Stimulated activated naive CD8-positive, alpha-beta T cell treated with anti-CD3 and anti-CD28 coated beads, Interleukin-15, Interleukin-2, amounts not matched to agents 100 ng/mL and 50 ng/mL, for 24 hours (primary cell): ENCODE results near the gene TMEFF1.
"Not testable (repeated sequence)": the region's sequence is repeated elsewhere in the genome, so short reads cannot be mapped to it uniquely, and the experiment has no call there.

Experiments used
- H3K27ac Mint-ChIP-seq: one replicate; pipeline ENCODE4 v1.8.0; 2021; ENCODE audit warnings: mild to moderate bottlenecking, mixed read lengths
- H3K27me3 Mint-ChIP-seq: one replicate; pipeline ENCODE4 v1.8.0; 2021; ENCODE audit warnings: mixed read lengths
- H3K36me3 Mint-ChIP-seq: one replicate; pipeline ENCODE4 v1.8.0; 2021; ENCODE audit warnings: low read depth, mixed read lengths
- H3K4me1 Mint-ChIP-seq: one replicate; pipeline ENCODE4 v1.8.0; 2021; ENCODE audit warnings: low read depth, mixed read lengths
- H3K4me3 Mint-ChIP-seq: one replicate; pipeline ENCODE4 v1.8.0; 2021; ENCODE audit warnings: mild to moderate bottlenecking, mixed read lengths
- H3K9me3 Mint-ChIP-seq: one replicate; pipeline ENCODE4 v1.8.0; 2021; ENCODE audit warnings: mixed read lengths

The TMEFF1 gene

DNA sequence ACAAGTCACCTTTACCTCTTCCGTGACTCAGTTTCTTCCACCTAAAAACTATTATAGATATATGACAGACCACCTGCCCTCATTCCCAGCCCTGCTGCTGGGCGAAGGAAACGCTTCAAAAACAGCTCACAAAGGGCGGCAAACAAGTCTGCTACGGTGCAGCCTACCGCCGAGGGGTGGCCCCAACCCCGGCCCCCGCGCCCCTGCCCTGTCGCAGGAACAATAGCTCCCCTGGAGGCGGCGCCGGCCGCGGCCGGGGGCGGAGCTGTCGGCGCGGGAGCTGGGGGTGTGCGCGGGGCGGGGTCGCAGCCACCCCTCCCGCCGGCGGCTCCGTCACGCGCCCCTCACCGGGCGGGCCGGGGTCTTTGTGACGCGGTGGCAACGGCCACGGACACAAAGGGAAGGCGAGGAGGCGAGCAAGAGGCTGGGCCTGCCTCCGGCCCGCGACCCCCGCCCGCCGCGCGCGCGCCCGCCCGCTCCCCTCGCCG lies at the start of gene TMEFF1:
TMEFF1 (plus strand) TSS at position 362 of the 488 bp plus-strand sequence. CDS start 396 bp downstream, outside the sequence.
- Mint-ChIP-seq H3K27me3 (peaks cover 35% of the 10 kb centered on the region), H3K36me3 (no peaks in the 10 kb centered on the region), H3K4me3 (peak within 1 kb of the TSS; percentile 62)

GRCh38 chr9:100425758-100426157 lies 47.2 kb upstream of the TMEFF1 start:
- H3K9me3 Mint-ChIP-seq: no peaks in the 10 kb centered on the region
- no peak overlapping the region for H3K27ac Mint-ChIP-seq
- H3K36me3 Mint-ChIP-seq: peaks cover 4% of the 10 kb centered on the region

More for the DNA sequence above, at the start of gene TMEFF1:
- no peak within 1 kb of the TSS for H3K27ac Mint-ChIP-seq
- no peaks in the 10 kb centered on the region for H3K9me3 Mint-ChIP-seq
- H3K4me1 Mint-ChIP-seq: peaks cover 4% of the 10 kb centered on the region

GRCh38 chr9:100426189-100426529 lies 46.8 kb upstream of the TMEFF1 start:
- H3K27me3 Mint-ChIP-seq: peaks cover 5% of the 10 kb centered on the region
- H3K36me3 Mint-ChIP-seq: peaks cover 4% of the 10 kb centered on the region
- H3K4me3 Mint-ChIP-seq: peak overlapping the region; percentile 86
- no peaks in the 10 kb centered on the region for H3K9me3 Mint-ChIP-seq
- peak overlapping the region; percentile 87 for H3K27ac Mint-ChIP-seq
- peaks cover 38% of the 10 kb centered on the region for H3K4me1 Mint-ChIP-seq

More at GRCh38 chr9:100425758-100426157, 47.2 kb upstream of the TMEFF1 start:
- no peak overlapping the region for H3K4me3 Mint-ChIP-seq
- peaks cover 38% of the 10 kb centered on the region for H3K4me1 Mint-ChIP-seq
- H3K27me3 Mint-ChIP-seq: peaks cover 5% of the 10 kb centered on the region

GRCh38 chr9:100426530-100427365 lies 46.2 kb upstream of the TMEFF1 start, which contains the start of gene MSANTD3:
TSS of gene MSANTD3 (plus strand) at chr9:100427143. CDS start at chr9:100441939, 14,796 bp downstream.
- H3K36me3 Mint-ChIP-seq: peaks cover 4% of the 10 kb centered on the region
- H3K27me3 Mint-ChIP-seq: peaks cover 5% of the 10 kb centered on the region
- H3K4me1 Mint-ChIP-seq: peaks cover 38% of the 10 kb centered on the region
- peak within 1 kb of the TSS; percentile 87 for H3K27ac Mint-ChIP-seq
- H3K9me3 Mint-ChIP-seq: no peaks in the 10 kb centered on the region
- H3K4me3 Mint-ChIP-seq: peak within 1 kb of the TSS; percentile 86

GRCh38 chr9:100427366-100428263 lies 45.3 kb upstream of the TMEFF1 start:
- peaks cover 5% of the 10 kb centered on the region for H3K27me3 Mint-ChIP-seq
- H3K4me1 Mint-ChIP-seq: peaks cover 38% of the 10 kb centered on the region
- H3K4me3 Mint-ChIP-seq: peak overlapping the region; percentile 85
- no peaks in the 10 kb centered on the region for H3K9me3 Mint-ChIP-seq
- peak overlapping the region; percentile 27 for H3K27ac Mint-ChIP-seq
- peaks cover 4% of the 10 kb centered on the region for H3K36me3 Mint-ChIP-seq

DNA sequence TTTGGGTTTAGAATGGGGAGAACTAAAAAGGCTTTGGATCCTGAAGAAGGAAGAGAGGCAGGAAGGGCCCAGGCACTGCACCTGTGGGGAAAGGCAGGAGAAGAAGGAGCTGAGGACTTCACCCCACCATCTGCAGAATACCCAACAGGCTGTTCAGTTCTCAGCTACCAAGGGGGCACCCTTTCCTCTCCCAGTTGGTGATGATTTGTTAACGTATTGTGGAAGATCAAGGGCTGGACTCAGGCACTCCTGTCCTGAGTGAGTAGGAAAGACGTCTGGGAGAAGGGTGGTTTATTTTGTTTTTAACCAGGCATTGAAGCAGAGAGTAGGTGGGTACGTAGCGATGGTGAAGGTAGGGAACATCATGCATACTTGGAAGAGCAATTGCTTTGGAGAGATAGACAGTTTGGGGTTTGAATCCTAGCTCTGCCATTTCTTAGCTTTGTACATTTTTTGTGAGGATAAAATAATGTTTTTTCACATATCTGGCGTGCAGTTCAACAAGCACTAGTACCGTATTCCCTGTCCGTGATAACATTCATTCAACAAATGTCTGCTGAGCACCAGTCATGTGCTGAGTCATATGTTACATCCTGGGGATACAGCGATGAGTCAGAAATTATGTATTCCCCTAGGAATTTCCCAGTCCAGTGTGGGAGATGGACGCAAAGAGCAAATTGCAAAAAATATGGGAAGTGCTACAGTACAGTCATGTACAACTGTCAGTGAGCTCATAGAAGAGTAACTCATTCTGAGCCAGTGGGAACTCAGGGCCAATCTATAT lies 43.9 kb upstream of the TMEFF1 start:
- Mint-ChIP-seq H3K9me3 (no peaks in the 10 kb centered on the region), H3K4me1 (peaks cover 38% of the 10 kb centered on the region), H3K4me3 (peak overlapping the region; percentile 17), H3K36me3 (peaks cover 4% of the 10 kb centered on the region), H3K27me3 (peaks cover 5% of the 10 kb centered on the region), H3K27ac (peak overlapping the region; percentile 2)

GRCh38 chr9:100430286-100430940 lies 42.5 kb upstream of the TMEFF1 start:
- no peaks in the 10 kb centered on the region for H3K9me3 Mint-ChIP-seq
- no peak overlapping the region for H3K27ac Mint-ChIP-seq
- peaks cover 5% of the 10 kb centered on the region for H3K27me3 Mint-ChIP-seq
- H3K4me3 Mint-ChIP-seq: no peak overlapping the region
- H3K4me1 Mint-ChIP-seq: peaks cover 37% of the 10 kb centered on the region
- peaks cover 4% of the 10 kb centered on the region for H3K36me3 Mint-ChIP-seq

DNA sequence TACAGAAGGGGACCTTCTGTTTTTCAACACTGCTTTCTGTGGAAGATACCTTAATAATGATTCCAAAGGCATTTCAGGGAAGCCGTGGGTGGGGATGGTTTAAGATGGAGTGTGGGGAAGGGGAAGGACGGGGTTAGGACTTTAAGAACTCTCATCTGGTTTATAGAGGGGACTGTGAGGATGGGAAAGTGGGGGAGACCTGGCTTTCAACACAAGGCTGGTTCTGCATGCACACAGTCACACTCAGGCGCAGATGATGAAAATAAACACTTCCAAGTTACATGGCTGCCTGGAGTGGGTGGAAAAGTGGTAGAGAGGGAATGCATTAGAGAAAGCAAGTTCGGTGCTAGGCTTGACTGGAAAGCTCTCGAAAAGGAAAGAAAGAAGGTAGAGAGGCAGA lies 41.1 kb upstream of the TMEFF1 start:
- Mint-ChIP-seq H3K36me3 (peaks cover 10% of the 10 kb centered on the region), H3K9me3 (no peaks in the 10 kb centered on the region), H3K4me3 (no peak overlapping the region), H3K27me3 (no peaks in the 10 kb centered on the region), H3K4me1 (peaks cover 23% of the 10 kb centered on the region), H3K27ac (no peak overlapping the region)

DNA sequence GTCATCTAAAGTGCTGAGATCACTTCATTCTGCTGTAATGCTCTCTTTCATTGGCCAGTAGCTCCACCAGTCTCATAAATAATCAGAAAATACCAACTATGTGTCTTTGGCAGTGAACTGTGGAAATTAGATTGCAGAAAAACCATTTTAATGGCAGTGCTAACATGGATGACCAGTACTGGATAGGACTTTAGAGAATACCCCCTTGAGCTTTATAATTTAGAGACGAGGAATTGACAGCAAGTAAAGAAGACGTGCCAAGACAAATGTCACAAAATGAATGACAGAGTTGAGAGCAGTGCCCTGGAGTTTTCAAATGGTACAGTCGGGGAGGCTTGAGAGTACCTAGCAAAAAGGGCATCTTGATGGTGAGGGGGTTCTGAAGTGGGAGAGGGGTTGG lies 40.2 kb upstream of the TMEFF1 start:
- H3K27me3 Mint-ChIP-seq: no peaks in the 10 kb centered on the region
- H3K36me3 Mint-ChIP-seq: peaks cover 10% of the 10 kb centered on the region
- H3K27ac Mint-ChIP-seq: no peak overlapping the region
- peaks cover 21% of the 10 kb centered on the region for H3K4me1 Mint-ChIP-seq
- H3K9me3 Mint-ChIP-seq: no peaks in the 10 kb centered on the region
- H3K4me3 Mint-ChIP-seq: no peak overlapping the region

DNA sequence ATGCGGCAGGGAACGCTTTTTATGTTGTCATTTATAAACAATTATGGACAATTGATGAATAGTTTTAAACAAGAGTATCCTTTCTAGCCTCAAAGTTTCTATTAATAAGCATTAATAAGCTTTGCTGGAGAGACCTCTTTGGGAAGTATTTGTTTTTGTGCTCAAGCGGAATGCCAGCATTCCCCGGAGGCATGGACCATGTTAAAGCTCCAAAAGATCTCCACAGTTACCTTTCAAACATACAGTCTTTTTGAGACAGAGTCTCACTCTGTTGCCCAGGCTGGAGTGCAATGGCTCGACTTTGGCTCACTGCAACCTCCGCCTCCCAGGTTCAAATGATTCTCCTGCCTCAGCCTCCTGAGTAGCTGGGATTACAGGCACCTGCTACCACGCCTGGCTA lies 36.4 kb upstream of the TMEFF1 start:
- Mint-ChIP-seq H3K36me3 (peaks cover 6% of the 10 kb centered on the region), H3K4me3 (no peak overlapping the region), H3K9me3 (no peaks in the 10 kb centered on the region), H3K27me3 (no peaks in the 10 kb centered on the region), H3K27ac (no peak overlapping the region), H3K4me1 (peaks cover 3% of the 10 kb centered on the region)

DNA sequence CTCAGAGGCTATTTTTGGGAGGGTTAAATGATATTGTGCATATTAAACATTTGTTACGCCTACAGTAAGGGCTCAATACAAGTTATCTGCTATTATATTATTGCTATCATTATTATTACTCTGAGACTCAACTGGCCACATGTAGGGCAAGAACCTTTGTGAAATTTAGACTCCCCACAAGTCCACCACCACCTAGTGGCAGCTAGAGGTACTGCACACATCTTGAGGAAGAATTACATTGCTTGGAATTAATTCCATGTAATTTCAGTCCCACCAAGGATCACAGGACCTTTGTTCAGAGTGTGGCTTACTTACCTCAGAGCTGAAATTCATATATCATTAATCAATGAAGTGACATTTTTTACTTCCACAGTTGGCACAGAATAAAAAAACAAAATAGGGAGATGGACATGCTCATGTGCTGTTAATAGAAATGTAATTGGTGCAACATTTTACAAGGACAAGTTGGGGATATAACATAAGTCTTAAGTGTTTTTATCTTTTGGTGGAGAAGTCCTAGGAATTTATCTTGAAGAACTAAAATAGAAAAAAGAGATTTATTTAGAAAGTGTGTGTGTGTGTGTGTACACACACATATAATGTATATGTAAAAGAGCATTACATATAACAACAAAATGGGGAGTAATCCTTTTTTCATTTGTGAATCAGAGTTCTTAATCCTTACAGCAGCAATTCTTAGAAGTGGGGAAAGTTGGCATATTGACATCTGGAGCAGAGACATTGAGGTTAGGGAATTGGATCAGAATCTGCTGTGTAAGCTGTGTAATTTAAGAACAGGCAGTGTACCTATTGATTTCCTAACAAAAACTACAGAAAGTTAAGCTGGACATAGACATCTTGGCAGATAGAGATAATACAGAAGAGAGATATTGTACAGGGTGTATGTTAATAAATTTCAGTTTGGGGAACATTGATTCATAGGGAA lies 34.8 kb upstream of the TMEFF1 start:
- no peak overlapping the region for H3K4me3 Mint-ChIP-seq
- no peaks in the 10 kb centered on the region for H3K27me3 Mint-ChIP-seq
- no peaks in the 10 kb centered on the region for H3K9me3 Mint-ChIP-seq
- peaks cover 6% of the 10 kb centered on the region for H3K36me3 Mint-ChIP-seq
- H3K27ac Mint-ChIP-seq: no peak overlapping the region
- H3K4me1 Mint-ChIP-seq: peaks cover 3% of the 10 kb centered on the region

DNA sequence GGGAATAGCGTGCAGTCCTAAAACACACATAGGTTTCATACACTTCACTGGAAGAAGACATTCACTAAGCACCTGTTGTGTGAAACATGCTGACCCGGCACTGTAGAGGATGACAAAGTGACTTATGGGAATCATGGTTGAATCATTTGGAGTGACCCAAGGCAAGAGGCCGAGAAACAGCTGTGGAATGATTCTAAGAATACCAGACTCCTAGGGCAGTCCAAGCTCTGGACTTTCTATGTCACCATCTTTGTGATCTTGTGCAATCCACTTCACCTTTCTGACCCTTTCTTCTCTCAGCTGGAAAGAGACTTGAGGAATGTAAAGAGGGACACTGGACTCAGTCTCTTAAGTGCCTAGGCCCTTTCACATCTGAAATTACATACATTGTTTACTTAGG lies 32.9 kb upstream of the TMEFF1 start:
- no peak overlapping the region for H3K4me3 Mint-ChIP-seq
- peaks cover 3% of the 10 kb centered on the region for H3K4me1 Mint-ChIP-seq
- H3K36me3 Mint-ChIP-seq: peaks cover 17% of the 10 kb centered on the region
- no peaks in the 10 kb centered on the region for H3K27me3 Mint-ChIP-seq
- no peak overlapping the region for H3K27ac Mint-ChIP-seq
- H3K9me3 Mint-ChIP-seq: no peaks in the 10 kb centered on the region

GRCh38 chr9:100440487-100440886 lies 32.5 kb upstream of the TMEFF1 start:
- not testable (repeated sequence) for H3K27ac Mint-ChIP-seq, H3K4me3 Mint-ChIP-seq, H3K9me3 Mint-ChIP-seq, H3K27me3 Mint-ChIP-seq, H3K4me1 Mint-ChIP-seq
- peaks cover 17% of the 10 kb centered on the region for H3K36me3 Mint-ChIP-seq
